GM19025 (cell line): ENCODE data around the gene FILIP1.

Source experiments
- ATAC-seq: cut with Tn5 transposase; IDR thresholded peaks from one replicate; pipeline ENCODE4 v1.9.1; 2021; ENCODE audit warnings: mild to moderate bottlenecking, low read depth, moderate library complexity; ENCODE audit not compliant: unreplicated experiment

FILIP1 gene

GRCh38 chr6:75302280-75302679, 191.3 kb downstream of the FILIP1 start:
- no peak for ATAC-seq

DNA sequence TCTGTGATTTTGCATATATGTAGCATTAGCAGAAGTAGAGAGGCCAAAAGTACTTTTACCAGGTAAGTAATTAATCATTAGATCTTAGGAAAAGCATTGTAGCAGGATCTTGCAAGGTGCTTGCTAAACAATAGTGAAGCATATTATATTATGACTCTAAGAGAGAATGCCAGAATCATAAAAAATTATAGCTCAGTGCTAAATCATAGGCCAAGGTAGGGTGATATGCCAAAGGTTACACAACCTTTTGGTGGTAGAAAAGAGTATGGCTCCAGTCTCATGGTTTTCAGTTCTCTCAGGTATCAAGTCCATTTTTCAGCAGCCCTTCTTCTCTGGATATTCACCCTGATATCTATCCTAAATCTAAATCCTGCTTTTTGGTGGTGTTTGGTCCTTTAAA, 192.1 kb downstream of the FILIP1 start:
- no peak for ATAC-seq

- no peak for ATAC-seq
These were observed 192.5 kb downstream of the FILIP1 start for GRCh38 chr6:75301088-75301487.

- ATAC-seq = no peak
These were observed 193.1 kb downstream of the FILIP1 start for GRCh38 chr6:75300531-75300855.

DNA sequence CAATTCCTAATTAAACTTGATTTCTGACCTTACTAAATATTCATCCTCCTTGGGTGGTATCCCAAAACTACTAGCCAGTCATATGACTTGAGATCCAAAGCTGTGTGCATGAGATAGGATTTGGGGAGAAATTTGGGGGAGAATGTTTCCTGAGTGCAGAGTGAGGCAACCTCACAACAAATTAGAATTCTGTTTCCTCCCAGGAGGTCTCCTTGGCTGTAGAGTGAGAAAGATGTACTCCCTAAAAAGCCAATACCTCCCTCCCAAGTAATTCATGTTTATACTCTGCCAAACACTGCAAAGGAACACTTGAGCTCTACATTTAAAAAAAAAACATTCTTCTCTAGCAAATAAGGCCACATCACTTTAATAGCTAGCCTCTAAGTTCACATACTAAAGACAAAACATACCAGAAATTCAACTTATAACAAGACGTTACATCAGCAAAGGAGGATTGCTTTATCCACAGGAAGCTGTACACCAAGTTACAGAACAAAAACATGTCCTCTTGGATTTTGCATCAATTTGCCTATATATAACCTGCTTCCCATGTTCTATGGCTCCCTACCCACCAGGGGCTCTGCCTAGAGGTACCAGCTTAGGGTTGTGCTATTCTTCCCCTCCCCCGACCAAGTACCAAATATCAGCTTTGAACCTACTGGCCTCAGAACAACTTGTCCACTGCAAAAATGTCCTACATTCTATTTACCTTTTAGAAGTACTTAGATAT, 193.6 kb downstream of the FILIP1 start:
- ATAC-seq = no peak

- ATAC-seq = no peak
These were observed 196.5 kb downstream of the FILIP1 start for GRCh38 chr6:75296811-75297779.

GRCh38 chr6:75292555-75292954, 201.0 kb downstream of the FILIP1 start:
- no peak for ATAC-seq

DNA sequence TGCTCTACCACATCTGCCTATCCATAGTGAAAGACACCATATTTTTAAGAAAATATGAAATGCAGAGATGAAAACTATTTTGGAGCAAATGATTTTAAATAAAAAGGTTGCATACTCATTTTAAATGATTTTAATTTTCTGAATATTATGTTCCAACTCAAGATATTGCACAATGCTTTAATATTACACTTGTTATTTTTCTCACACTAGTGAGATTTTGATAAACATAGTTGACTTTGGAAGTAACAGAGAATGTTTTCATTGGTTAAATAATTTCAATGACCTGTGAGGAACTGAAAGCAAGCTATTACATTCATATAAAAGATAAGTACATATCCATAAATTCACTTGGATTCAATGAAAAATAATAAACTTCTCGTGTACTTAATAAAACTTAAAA, 201.9 kb downstream of the FILIP1 start:
- ATAC-seq = no peak

DNA sequence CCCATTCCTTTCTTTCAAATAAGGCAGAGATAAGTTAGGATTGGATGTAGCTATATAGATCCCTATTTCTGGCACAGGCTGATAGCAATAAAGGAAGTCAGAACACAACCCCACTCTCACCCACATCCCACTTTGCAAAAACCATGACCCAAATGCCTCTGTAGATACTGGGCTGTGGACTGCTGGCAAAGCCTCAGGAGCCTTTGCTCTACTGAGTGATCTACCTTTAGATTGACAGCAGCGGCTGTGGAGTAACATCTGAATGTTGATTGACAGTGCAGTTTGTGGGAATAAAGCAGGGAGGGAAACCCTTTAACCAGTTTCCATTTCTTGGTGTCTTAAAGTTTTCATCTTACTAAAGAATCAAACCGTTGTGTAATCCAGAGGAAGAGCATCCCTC, 202.3 kb downstream of the FILIP1 start:
- ATAC-seq = no peak

DNA sequence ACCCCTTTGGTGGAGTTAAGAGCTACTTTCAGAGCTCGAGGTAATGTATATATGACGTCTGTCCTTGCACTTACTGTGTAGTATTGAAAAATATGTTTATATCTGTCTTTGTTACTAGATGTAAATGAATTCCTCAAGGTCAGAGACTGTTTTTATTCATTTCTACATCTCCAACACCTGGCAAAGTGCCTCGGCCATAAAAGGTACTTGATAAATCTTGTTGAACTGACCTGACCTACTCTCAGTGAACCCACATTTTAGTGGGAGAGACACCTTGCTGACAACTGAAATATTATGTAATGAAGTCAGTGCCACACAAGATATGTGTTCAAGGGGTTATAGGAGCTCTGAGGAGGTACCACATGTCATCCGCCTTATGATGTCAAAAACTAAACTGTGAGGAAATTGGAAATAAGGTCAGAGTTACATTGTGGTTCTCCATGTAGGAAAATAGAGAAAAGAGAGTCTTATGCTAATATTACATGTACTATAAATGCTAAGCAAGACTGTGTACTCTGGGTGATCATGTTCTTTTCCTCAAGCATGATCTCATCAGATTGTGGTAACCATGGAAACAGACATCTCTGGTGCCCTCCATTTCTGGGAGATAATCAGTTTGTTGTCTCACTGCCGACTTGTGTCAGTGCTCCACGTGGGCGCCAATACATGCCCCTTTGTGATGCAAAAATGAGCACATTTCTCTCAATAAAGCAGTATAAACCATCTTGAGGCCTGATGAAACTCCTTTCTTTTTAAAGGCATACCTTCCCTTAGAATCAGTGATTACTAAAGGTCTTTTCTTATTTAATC, 203.3 kb downstream of the FILIP1 start:
- no peak for ATAC-seq

GRCh38 chr6:75288023-75288422, 205.6 kb downstream of the FILIP1 start:
- no peak for ATAC-seq

DNA sequence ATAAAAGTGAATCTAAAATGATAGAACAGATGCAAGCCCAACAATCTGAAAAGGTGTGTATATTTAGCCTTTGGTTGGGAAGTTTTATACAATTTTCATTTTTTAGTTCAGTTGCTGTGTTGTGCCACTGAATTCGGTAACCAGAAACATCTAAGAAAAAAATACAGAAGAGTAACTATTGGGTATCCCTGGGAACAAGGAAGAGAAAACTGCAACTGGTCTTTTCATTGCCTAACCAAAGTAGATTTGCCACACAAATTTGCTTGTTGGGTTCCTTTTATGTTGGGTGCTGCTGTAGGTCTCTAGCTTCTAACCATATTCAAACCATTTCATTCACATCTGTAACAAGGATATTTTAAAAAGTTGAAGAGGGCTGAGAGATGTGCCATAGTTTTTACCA, 206.2 kb downstream of the FILIP1 start:
- no peak for ATAC-seq

DNA sequence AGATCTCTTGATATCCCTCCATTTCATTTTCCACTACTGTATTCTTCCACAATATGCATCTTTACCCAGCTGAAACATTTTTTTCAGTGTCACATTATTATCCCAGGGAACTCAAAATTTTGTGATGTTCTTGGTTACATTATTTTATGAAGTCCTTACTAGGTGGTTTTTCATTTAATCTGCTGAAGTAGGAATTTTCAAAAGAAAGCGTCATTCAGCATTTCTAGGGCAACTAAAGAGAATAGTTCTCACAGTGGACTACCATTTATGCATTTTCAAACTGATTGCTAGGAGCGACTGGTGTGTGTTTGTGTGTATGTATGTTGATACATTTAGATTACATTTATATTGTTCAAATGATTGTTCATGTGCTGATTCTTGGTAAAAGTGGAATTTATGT, 206.6 kb downstream of the FILIP1 start:
- ATAC-seq = no peak

GRCh38 chr6:75285283-75285639, 208.3 kb downstream of the FILIP1 start:
- ATAC-seq = no peak

DNA sequence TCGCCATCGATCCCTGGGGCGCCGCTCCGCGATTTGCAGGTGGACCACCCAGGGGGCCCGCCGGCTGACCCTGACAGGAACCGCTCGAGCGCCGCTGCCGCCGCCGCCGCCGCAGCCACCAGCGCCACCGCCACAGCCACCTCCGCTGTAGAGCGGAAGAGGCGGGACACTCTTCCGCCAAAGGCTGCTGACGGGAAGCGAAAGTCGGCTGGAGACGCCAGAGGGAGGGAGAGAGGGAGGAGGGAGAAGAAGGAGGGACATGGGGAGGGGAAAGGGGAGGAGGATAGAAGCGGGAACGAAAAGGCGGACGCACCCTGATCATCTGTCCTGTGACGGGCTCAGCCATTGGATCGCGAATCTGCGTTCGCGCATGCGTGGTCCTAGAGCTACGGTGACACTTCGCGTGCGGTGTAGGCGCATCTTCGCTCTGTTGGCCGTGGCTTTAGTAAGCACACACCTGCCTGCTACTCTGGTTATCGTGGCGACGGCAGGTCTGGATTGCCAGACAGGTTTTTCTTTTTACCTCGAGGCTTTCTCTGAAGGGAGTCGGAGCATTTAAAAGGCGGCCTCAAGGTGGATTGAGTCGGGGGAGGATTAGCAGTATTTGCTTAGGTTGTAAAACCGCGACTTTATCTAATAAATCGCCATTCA, 208.8 kb downstream of the FILIP1 start, which contains the start of gene TMEM30A:
Gene TMEM30A, minus strand, starts transcription at position 161 of the 651 bp plus-strand sequence. Its CDS starts 154 bp downstream, at position 7.
- ATAC-seq = peak; percentile 93

GRCh38 chr6:75283907-75284631, 209.5 kb downstream of the FILIP1 start:
- no peak for ATAC-seq

DNA sequence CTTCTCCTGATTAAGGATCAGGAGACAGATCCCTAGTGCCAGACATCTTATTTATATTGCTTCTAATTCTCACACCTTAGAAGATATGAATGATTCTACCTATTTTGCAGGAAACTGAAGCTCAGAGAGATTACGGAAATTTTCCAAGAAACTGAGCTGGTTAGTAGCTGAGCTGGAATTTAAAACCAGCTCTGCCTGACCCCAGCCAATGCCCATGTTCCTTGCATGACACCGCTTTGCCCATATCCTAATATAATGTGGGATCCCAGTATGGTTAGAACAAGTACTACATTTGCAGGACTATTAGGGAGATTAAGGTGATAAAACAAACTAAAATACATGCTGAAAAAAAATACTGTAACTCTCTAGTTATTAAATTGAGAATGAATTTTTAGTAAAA, 210.9 kb downstream of the FILIP1 start:
- no peak for ATAC-seq

GRCh38 chr6:75281653-75282052, 211.9 kb downstream of the FILIP1 start:
- ATAC-seq = no peak

DNA sequence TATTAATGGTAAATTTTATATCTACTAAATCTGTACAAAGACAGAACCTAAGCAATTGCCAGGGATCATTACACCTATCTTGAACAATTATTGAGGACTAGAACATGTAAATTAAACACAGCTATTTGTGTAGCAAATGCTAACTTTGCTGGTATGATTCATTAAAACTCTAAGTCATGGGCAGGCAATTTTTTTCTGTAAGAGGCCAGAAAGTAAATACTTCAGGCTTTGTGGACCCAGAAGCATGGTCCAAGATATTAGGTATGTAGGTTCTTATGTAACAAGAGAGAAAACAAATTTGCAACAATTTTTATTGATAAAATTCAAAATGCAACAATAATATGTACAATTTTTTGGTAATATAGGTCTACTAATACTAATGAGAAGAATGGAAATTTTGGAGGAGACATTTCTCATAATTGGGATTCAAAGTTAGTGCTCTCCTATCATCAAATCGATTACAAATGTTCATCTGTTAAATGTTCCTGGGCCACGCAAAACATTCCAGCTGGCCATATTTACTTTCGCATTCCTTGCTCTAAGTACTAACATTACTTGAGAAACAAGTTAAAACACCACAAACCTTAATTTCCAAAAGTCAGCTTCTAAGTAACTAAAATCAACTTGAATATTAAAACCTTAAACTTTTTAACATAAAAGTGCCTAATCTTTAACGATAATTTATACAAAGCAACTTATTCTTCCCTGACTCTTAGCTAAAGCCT, 213.3 kb downstream of the FILIP1 start:
- ATAC-seq = no peak
